ENCODE measurements around the gene LMAN1.
A peak's percentile ranks its signal among the peaks of the same experiment; 100 is the strongest.

Gene LMAN1

DNA sequence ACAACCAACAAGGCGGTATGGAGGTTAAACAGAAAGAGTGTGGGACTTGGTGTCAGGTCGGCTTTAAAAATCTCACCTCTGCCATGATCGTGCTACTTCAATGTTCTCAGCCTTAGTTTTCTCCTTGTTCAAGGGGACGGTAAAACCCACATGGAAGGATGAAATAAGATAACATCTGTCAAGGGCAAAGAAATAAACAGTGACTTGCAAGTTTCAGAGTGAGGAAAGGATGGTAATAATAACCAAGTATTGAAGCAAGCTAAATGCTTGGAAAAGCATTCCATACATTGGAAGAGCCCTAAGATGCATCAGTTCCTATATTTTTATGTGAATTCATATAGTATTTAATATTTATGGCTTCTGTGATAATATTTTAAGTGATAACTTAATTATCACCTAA is 29.8 kb upstream of the LMAN1 start:
- TF ChIP-seq ZNF830 (tag by site-specific recombination; IDR thresholded peaks at IDR 0.05; ENCODE audit: low read depth) (no peak), ZNF169 (tag by site-specific recombination; IDR thresholded peaks at IDR 0.05) (no peak), ZNF16 (tag by site-specific recombination; IDR thresholded peaks at IDR 0.05; ENCODE audit: low read depth) (no peak), ZNF10 (tag by site-specific recombination; IDR thresholded peaks at IDR 0.05) (no peak), ZNF223 (tag by site-specific recombination; IDR thresholded peaks at IDR 0.05) (no peak), ZNF626 (tag by site-specific recombination; IDR thresholded peaks at IDR 0.05) (no peak), ZBTB8A (tag by site-specific recombination; IDR thresholded peaks at IDR 0.05) (no peak), ZNF48 (tag by site-specific recombination; IDR thresholded peaks at IDR 0.05) (no peak), ZSCAN30 (tag by site-specific recombination; IDR thresholded peaks at IDR 0.05) (no peak), ZNF366 (tag by site-specific recombination; conservative IDR thresholded peaks at IDR 0.05) (no peak), ZNF2 (tag by site-specific recombination; IDR thresholded peaks at IDR 0.05) (no peak), SP2 (tag by site-specific recombination; IDR thresholded peaks at IDR 0.05) (no peak)
- TF ChIP-seq, protein P1, sequence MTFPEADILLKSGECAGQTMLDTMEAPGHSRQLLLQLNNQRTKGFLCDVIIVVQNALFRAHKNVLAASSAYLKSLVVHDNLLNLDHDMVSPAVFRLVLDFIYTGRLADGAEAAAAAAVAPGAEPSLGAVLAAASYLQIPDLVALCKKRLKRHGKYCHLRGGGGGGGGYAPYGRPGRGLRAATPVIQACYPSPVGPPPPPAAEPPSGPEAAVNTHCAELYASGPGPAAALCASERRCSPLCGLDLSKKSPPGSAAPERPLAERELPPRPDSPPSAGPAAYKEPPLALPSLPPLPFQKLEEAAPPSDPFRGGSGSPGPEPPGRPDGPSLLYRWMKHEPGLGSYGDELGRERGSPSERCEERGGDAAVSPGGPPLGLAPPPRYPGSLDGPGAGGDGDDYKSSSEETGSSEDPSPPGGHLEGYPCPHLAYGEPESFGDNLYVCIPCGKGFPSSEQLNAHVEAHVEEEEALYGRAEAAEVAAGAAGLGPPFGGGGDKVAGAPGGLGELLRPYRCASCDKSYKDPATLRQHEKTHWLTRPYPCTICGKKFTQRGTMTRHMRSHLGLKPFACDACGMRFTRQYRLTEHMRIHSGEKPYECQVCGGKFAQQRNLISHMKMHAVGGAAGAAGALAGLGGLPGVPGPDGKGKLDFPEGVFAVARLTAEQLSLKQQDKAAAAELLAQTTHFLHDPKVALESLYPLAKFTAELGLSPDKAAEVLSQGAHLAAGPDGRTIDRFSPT (tag by site-specific recombination; IDR thresholded peaks at IDR 0.05) = no peak
- TF ChIP-seq, protein P2, sequence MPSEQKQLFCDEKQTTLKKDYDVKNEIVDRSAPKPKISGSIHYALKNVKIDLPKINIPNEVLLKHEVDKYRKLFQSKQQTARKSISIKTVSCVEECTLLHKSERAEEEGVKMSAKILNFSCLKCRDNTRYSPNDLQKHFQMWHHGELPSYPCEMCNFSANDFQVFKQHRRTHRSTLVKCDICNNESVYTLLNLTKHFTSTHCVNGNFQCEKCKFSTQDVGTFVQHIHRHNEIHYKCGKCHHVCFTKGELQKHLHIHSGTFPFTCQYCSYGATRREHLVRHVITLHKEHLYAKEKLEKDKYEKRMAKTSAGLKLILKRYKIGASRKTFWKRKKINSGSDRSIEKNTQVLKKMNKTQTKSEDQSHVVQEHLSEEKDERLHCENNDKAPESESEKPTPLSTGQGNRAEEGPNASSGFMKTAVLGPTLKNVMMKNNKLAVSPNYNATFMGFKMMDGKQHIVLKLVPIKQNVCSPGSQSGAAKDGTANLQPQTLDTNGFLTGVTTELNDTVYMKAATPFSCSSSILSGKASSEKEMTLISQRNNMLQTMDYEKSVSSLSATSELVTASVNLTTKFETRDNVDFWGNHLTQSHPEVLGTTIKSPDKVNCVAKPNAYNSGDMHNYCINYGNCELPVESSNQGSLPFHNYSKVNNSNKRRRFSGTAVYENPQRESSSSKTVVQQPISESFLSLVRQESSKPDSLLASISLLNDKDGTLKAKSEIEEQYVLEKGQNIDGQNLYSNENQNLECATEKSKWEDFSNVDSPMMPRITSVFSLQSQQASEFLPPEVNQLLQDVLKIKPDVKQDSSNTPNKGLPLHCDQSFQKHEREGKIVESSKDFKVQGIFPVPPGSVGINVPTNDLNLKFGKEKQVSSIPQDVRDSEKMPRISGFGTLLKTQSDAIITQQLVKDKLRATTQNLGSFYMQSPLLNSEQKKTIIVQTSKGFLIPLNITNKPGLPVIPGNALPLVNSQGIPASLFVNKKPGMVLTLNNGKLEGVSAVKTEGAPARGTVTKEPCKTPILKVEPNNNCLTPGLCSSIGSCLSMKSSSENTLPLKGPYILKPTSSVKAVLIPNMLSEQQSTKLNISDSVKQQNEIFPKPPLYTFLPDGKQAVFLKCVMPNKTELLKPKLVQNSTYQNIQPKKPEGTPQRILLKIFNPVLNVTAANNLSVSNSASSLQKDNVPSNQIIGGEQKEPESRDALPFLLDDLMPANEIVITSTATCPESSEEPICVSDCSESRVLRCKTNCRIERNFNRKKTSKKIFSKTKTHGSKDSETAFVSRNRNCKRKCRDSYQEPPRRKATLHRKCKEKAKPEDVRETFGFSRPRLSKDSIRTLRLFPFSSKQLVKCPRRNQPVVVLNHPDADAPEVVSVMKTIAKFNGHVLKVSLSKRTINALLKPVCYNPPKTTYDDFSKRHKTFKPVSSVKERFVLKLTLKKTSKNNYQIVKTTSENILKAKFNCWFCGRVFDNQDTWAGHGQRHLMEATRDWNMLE (tag by site-specific recombination; conservative IDR thresholded peaks at IDR 0.05; ENCODE audit: low read depth) = no peak
- TF ChIP-seq, protein P3, sequence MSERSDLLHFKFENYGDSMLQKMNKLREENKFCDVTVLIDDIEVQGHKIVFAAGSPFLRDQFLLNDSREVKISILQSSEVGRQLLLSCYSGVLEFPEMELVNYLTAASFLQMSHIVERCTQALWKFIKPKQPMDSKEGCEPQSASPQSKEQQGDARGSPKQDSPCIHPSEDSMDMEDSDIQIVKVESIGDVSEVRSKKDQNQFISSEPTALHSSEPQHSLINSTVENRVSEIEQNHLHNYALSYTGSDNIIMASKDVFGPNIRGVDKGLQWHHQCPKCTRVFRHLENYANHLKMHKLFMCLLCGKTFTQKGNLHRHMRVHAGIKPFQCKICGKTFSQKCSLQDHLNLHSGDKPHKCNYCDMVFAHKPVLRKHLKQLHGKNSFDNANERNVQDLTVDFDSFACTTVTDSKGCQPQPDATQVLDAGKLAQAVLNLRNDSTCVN (tag by site-specific recombination; optimal IDR thresholded peaks at IDR 0.05) = no peak
- Histone ChIP-seq H3K4me1 (ENCODE audit: control insufficient read depth, insufficient read depth, low read length) (peaks cover 13% of the 10 kb centered on the region), H3K36me3 (ENCODE audit: control insufficient read depth in 2 of 2, insufficient read depth in 1 of 2, low read length in 2 of 2) (no peaks in the 10 kb centered on the region), H3K27ac (ENCODE audit: extremely low read depth, low read depth, low read length) (no peak overlapping the region), H3K4me3 (ENCODE audit: low read depth, low read length) (no peak overlapping the region), H3K9me3 (ENCODE audit: control insufficient read depth, insufficient read depth, low read depth, low read length) (no peaks in the 10 kb centered on the region)
- ChIA-PET POLR2A (interaction anchor here (0.8 kb wide), 1 partner anchor 29 kb away, joined by 3 read pairs; no protein-coding TSS in a partner anchor), CTCF (interaction anchor here (0.8 to 4.4 kb wide), 6 partner anchors 12 to 434 kb away, joined by 4 to 34 read pairs (median 7); no protein-coding TSS in a partner anchor)

DNA sequence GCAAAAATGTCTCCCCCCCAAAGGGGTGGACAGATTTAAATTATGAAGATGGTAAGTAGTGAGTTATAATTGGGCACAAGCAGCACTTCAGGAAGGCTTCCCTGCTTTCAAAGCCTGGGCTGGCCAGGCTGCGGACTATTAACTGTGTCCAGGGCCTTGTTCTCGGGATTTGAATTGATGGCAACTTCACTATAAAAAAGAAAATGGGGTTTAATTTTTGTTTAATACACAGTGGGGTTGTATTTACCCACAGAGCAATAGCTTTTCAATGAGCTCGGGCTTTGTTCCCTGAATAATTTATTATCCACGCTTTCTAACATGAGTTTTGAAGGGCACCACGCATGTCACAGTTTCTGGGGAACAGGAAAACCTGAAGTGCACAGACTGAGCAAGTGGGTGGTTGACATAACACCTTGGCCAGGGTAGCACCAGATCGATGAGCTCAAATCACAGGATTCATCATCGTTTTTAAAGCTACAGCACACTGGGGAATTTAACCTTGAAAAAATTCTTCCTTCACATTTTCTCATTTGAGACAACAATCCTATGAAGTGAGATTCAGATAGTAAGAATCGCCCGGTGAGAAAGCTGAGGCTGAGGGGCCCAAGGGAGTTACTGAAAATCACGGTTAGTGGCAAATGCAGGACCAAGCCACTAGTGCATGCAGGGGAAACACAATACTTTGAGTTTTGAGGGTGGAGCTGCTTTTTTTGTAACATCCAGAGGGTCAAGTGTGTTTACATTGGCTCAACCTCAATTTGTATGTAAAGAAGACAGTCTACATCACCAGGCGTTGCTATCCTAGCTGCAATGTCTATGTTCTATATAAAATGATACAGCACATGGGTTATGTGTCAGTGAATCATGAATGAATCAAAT is 28.9 kb upstream of the LMAN1 start:
- no peaks in the 10 kb centered on the region for H3K36me3 ChIP-seq (ENCODE audit: control insufficient read depth in 2 of 2, insufficient read depth in 1 of 2, low read length in 2 of 2)
- H3K4me3 ChIP-seq (ENCODE audit: low read depth, low read length) = no peak overlapping the region
- H3K27ac ChIP-seq (ENCODE audit: extremely low read depth, low read depth, low read length) = no peak overlapping the region; the same call in 1 of the 2 replicates
- CTCF ChIA-PET = interaction anchor here (0.5 to 4.4 kb wide), 9 partner anchors 9 to 498 kb away, joined by 3 to 34 read pairs (median 4); no protein-coding TSS in a partner anchor
- no peaks in the 10 kb centered on the region for H3K9me3 ChIP-seq (ENCODE audit: control insufficient read depth, insufficient read depth, low read depth, low read length)
- POLR2A ChIA-PET = interaction anchor here (0.6 to 0.8 kb wide), 2 partner anchors 9 to 28 kb away, joined by 3 read pairs; no protein-coding TSS in a partner anchor
- H3K4me1 ChIP-seq (ENCODE audit: control insufficient read depth, insufficient read depth, low read length) = peaks cover 13% of the 10 kb centered on the region
- TF ChIP-seq, protein P4, sequence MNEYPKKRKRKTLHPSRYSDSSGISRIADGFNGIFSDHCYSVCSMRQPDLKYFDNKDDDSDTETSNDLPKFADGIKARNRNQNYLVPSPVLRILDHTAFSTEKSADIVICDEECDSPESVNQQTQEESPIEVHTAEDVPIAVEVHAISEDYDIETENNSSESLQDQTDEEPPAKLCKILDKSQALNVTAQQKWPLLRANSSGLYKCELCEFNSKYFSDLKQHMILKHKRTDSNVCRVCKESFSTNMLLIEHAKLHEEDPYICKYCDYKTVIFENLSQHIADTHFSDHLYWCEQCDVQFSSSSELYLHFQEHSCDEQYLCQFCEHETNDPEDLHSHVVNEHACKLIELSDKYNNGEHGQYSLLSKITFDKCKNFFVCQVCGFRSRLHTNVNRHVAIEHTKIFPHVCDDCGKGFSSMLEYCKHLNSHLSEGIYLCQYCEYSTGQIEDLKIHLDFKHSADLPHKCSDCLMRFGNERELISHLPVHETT (tag by site-specific recombination; IDR thresholded peaks at IDR 0.05) = no peak
- peak; percentile 75 for TF ChIP-seq KLF1 (tag by site-specific recombination; IDR thresholded peaks at IDR 0.05)
- TF ChIP-seq, protein P5, sequence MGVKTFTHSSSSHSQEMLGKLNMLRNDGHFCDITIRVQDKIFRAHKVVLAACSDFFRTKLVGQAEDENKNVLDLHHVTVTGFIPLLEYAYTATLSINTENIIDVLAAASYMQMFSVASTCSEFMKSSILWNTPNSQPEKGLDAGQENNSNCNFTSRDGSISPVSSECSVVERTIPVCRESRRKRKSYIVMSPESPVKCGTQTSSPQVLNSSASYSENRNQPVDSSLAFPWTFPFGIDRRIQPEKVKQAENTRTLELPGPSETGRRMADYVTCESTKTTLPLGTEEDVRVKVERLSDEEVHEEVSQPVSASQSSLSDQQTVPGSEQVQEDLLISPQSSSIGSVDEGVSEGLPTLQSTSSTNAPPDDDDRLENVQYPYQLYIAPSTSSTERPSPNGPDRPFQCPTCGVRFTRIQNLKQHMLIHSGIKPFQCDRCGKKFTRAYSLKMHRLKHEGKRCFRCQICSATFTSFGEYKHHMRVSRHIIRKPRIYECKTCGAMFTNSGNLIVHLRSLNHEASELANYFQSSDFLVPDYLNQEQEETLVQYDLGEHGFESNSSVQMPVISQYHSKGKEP (tag by site-specific recombination; IDR thresholded peaks at IDR 0.05) = peak; percentile 52; the same call in 1 of the 2 replicates
- no peak for TF ChIP-seq IKZF3 (tag by site-specific recombination; IDR thresholded peaks at IDR 0.05)
- TF ChIP-seq MZF1 (tag by site-specific recombination; IDR thresholded peaks at IDR 0.05; ENCODE audit: borderline replicate concordance) = no peak
- TF ChIP-seq KLF8 (tag by site-specific recombination; IDR thresholded peaks at IDR 0.05) = 0 out of 2 replicates have a peak, but pooled peaks have one; percentile 15
